SJCRH30 (cell line): Measurements from ENCODE around the gene SLC35G2. TPM values are rescaled to one million over a fixed set of nuclear protein-coding genes. Genes with fewer than 3 reads are reported as not detected.
"Not testable (repeated sequence)": the region's sequence is repeated elsewhere in the genome, so short reads cannot be mapped to it uniquely, and the experiment has no call there.

Source experiments
- DNase-seq, 2 experiments: peaks; one replicate each; pipeline ENCODE4 v3.0.0-alpha.2; 2015 to 2020
- H3K27ac ChIP-seq: fragments of 250-450 bp; sonication (Bioruptor Pico); 2 replicates; pipeline ENCODE4 v1.5.1; 2020; ENCODE audit warnings: mild to moderate bottlenecking, moderate library complexity
- H3K27me3 ChIP-seq: fragments of 250-450 bp; sonication (Bioruptor Pico); 2 replicates; pipeline ENCODE4 v1.5.1; 2020; ENCODE audit warnings: mild to moderate bottlenecking, moderate library complexity
- H3K36me3 ChIP-seq: fragments of 250-450 bp; sonication (Bioruptor Pico); 2 replicates; pipeline ENCODE4 v1.5.1; 2020; ENCODE audit warnings: mild to moderate bottlenecking, moderate library complexity
- H3K4me1 ChIP-seq: fragments of 250-450 bp; sonication (Bioruptor Pico); 2 replicates; pipeline ENCODE4 v1.5.1; 2020; ENCODE audit warnings: mild to moderate bottlenecking, moderate library complexity
- H3K4me3 ChIP-seq: fragments of 250-450 bp; sonication (Bioruptor Pico); 2 replicates; pipeline ENCODE4 v1.5.1; 2020; ENCODE audit warnings: mild to moderate bottlenecking, moderate library complexity
- H3K9me3 ChIP-seq: fragments of 250-450 bp; sonication (Bioruptor Pico); replicated peaks from 2 replicates; pipeline ENCODE4 v1.5.1; 2020; ENCODE audit warnings: mild to moderate bottlenecking, moderate library complexity
- total RNA-seq: library from RNA; depleted of rRNA; stranded (reverse); fragments of >200 nt; shearing (Covaris generic); gene quantifications from 2 replicates; pipeline ENCODE4 v1.2.3, GENCODE V29; 2014; rRNA removed

The SLC35G2 gene
- total RNA-seq, 1 experiment from 2014 or later, result 8.9 TPM

DNA sequence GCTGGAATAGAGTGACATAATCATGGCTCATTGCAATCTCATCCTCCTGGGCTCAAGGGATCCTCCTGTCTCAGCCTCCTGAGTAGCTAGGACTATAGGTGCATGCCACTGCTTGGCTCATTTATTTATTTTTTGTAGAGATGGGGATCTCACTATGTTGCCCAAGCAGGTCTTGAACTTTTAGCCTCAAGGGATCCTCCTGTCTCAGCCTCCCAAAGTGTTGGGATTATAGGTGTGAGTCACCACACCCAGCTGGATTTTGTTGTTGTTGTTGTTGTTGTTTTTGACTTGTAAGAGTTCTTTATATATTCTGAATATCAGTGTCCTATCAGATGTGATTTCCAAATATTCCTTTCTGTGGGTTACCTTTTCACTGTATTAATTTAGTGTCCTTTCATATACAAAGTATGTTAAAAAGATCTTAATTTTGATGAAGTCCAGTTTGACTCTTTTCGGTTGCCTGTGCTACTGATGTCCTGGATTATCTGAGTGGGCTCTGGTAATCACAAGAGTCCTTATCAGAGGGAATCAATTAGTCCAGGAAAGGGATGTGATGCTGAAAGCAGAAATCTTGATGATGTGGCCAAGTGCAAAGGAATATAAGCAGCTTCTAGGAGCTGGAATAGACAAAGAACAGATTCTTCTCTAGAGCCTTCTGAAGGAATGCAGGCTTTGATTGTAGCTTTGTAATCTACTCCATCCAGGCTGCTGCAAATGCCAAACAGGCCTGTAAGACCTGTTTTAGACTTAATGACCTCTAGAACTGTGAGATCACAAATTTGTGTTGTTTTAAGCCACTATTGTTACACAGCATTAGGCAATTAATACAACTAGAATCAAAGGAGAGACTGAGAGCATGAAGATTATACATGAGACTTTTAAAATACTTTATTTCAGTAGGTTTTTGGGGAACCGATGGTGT lies 73.3 kb downstream of the SLC35G2 start:
- Histone ChIP-seq H3K4me3 (no peak overlapping the region), H3K27ac (no peak overlapping the region), H3K4me1 (peaks cover 13% of the 10 kb centered on the region), H3K27me3 (no peaks in the 10 kb centered on the region), H3K36me3 (peaks cover 8% of the 10 kb centered on the region), H3K9me3 (peaks cover 20% of the 10 kb centered on the region)
- DNase-seq, result no peak

DNA sequence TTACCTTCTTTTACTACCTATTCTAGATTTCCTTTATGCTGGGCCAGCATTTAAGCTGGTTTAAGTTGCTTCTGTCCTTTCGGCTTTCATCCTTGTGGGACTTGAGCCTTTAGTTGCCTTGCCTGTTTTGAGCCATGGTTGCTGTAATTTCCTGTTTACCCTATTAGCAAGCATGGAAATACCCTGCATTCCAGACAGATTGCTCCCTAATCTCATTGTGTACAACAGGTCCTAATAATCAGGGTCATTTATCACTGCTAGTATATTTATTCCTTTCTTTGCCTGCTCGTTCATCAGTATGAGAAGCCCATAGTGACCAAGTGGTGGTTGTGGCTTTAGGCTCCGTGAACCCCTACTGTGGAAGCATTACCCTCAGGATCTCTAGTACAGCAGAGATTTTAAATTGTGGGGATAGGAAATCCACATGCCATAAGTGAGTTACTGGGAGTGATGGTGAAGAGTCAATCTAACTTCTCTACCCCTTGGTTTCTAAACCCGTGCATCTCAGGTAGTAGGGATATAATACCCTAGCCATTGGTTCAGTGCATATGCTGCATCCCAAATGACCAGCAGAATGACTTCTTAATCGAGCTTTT lies 75.0 kb downstream of the SLC35G2 start:
- no peak for DNase-seq
- H3K4me1 ChIP-seq, result peaks cover 13% of the 10 kb centered on the region
- no peaks in the 10 kb centered on the region for H3K27me3 ChIP-seq
- peaks cover 20% of the 10 kb centered on the region for H3K9me3 ChIP-seq
- H3K4me3 ChIP-seq, result no peak overlapping the region
- no peak overlapping the region for H3K27ac ChIP-seq
- H3K36me3 ChIP-seq, result peaks cover 9% of the 10 kb centered on the region

DNA sequence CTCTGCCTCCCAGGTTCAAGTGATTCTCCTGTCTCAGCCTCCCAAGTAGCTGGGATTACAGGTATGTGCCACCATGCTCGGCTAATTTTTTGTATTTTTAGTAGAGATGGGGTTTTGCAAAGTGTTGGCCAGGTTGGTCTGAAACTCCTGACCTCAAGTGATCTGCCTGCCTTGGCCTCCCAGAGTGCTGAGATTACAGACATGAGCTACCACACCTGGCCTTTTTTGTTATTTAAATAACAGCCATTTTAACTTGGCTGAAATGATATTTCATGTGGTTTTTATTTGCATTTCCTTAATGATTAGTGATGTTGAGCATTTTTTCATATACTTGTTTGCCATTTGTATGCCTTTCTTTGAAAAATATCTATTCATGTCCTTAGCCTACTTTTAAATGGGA lies 78.2 kb downstream of the SLC35G2 start:
- not testable (repeated sequence) for DNase-seq, H3K36me3 ChIP-seq, H3K27ac ChIP-seq, H3K4me3 ChIP-seq, H3K27me3 ChIP-seq
- Histone ChIP-seq H3K4me1 (peaks cover 13% of the 10 kb centered on the region), H3K9me3 (peaks cover 12% of the 10 kb centered on the region; the same call in 1 of the 2 replicates)

DNA sequence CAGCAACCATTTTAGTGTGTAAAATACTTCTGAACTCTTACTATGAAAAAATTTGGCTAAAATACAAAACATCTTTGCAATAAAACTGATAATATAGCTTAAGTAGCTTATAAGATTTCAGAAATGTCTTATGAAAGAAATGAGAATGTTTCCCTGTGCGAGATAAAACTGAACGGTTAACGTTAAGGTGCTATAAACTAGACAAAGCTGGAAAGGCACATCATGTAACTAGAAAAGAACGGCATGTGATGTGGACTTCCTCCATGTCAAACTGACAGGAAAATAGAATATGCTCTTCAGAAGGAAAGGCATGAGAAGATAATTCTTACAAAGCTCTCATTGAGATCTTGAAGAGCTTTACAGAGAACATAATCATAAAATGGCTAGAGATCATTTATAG lies 79.6 kb downstream of the SLC35G2 start:
- H3K4me1 ChIP-seq, result peaks cover 11% of the 10 kb centered on the region
- no peaks in the 10 kb centered on the region for H3K27me3 ChIP-seq
- no peak for DNase-seq
- H3K4me3 ChIP-seq, result no peak overlapping the region
- peaks cover 9% of the 10 kb centered on the region; the same call in 1 of the 2 replicates for H3K36me3 ChIP-seq
- H3K27ac ChIP-seq, result no peak overlapping the region
- peaks cover 6% of the 10 kb centered on the region for H3K9me3 ChIP-seq

DNA sequence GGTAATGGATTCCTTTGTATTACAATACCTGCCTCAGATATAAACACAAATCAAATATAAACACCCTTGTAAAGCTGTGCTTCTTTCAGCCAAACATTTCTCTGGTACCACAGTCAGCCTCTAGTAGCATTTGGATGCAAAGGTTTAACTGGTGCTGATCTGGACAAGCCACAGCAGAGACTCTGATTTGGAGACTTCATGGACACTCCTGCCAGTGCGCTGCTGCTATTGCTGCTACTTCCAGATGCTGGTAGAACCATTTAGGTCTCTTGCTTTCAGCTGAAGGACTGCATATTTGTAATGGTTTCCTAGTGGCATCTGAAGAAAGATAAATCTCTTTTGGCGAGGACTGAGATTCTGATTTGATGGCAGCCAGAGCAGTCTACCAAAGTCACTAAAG lies 80.0 kb downstream of the SLC35G2 start:
- peaks cover 9% of the 10 kb centered on the region for H3K9me3 ChIP-seq

DNA sequence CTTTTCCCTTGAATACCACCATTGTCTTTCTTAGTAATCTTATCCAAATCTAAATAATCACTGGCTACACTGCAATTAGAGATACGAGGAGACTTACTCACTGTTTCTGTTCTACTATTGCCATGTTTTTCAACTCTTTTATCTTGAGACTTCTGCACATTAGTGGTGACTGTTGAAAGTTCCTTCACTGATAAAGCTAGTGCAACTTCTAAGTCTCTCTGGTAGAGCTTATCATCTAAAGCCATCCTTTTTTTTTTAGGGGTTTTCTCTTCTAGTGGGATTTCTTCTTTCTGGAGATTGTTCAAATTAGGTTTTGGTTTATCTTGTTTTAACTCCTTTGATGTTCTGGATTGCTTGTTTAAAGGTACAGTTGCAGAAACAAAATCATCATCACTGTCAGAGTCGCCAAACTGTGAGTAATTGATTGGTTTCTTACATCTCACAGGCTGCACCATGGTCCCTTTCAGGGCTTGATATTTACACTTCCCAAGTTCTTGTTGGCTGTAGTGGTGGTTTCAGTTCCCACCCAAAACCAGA lies 80.8 kb downstream of the SLC35G2 start:
- H3K4me1 ChIP-seq, result no peaks in the 10 kb centered on the region; the same call in 1 of the 2 replicates
- H3K36me3 ChIP-seq, result peaks cover 9% of the 10 kb centered on the region; the same call in 1 of the 2 replicates
- no peaks in the 10 kb centered on the region for H3K27me3 ChIP-seq
- peaks cover 13% of the 10 kb centered on the region for H3K9me3 ChIP-seq
- no peak overlapping the region for H3K27ac ChIP-seq
- H3K4me3 ChIP-seq, result no peak overlapping the region
- no peak for DNase-seq

More for the DNA sequence above, 80.0 kb downstream of the SLC35G2 start:
- Histone ChIP-seq H3K36me3 (peaks cover 9% of the 10 kb centered on the region; the same call in 1 of the 2 replicates), H3K27ac (no peak overlapping the region), H3K27me3 (no peaks in the 10 kb centered on the region), H3K4me1 (peaks cover 7% of the 10 kb centered on the region), H3K4me3 (no peak overlapping the region)
- DNase-seq, result no peak

DNA sequence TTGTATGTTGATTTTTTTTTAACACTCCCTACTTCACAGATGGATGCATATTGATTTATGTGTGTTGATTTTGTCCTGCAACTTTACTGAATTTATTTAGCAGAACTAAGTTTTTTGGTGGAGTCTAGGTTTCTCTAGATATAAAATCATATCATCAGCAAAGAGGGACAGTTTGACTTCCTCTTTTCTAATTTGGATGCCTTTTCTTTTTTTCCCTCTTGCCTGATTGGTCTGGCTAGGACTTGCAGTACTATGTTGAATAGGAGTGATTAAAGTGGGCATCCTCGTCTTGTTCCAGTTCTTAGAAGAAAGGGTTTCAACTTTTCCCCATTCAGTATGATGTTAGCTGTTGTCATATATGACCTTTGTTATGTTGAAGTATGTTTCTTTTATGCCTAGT lies 81.8 kb downstream of the SLC35G2 start:
- H3K9me3 ChIP-seq, result peaks cover 14% of the 10 kb centered on the region
- not testable (repeated sequence) for DNase-seq, H3K4me3 ChIP-seq, H3K36me3 ChIP-seq, H3K4me1 ChIP-seq, H3K27ac ChIP-seq, H3K27me3 ChIP-seq

DNA sequence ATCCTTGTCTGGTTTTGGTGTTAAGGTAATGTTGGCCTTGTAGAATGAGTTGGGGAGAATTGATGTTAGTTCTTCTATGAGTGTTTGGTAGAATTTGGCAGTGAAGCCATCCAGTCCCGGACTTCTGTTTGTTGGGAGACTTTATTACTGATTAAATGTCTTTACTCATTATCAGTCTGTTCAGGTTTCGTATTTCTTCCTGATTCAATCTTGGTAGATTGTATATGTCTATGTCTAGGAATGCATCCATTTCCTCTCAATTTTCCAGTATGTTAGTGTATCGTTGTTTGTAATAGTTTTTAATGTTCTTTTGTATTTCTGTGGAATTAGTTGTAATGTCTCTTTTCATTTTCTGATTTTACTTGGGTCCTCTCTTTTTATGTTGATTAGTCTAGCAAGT lies 82.5 kb downstream of the SLC35G2 start:
- H3K36me3 ChIP-seq, result peaks cover 6% of the 10 kb centered on the region
- H3K27ac ChIP-seq, result no peak overlapping the region
- H3K27me3 ChIP-seq, result no peaks in the 10 kb centered on the region
- DNase-seq, result no peak
- no peaks in the 10 kb centered on the region for H3K4me1 ChIP-seq
- H3K4me3 ChIP-seq, result no peak overlapping the region
- peaks cover 12% of the 10 kb centered on the region for H3K9me3 ChIP-seq

DNA sequence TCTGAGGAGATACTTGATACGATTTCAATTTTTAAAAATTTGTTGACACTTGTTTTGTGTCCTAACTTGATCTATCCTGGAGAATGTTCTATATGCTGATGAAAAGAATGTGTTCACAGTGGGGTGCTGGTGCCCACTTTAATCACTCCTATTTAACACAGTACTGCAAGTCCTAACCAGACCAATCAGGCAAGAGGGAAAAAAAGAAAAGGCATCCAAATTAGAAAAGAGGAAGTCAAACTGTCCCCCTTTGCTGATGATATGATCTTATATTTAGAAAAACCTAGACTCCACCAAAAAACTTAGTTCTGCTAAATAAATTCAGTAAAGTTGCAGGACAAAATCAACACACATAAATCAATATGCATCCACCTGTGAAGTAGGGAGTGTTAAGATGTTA lies 83.6 kb downstream of the SLC35G2 start:
- H3K27ac ChIP-seq, H3K4me1 ChIP-seq, DNase-seq, H3K27me3 ChIP-seq, H3K4me3 ChIP-seq, H3K36me3 ChIP-seq: not testable (repeated sequence)
- H3K9me3 ChIP-seq, result peaks cover 12% of the 10 kb centered on the region

DNA sequence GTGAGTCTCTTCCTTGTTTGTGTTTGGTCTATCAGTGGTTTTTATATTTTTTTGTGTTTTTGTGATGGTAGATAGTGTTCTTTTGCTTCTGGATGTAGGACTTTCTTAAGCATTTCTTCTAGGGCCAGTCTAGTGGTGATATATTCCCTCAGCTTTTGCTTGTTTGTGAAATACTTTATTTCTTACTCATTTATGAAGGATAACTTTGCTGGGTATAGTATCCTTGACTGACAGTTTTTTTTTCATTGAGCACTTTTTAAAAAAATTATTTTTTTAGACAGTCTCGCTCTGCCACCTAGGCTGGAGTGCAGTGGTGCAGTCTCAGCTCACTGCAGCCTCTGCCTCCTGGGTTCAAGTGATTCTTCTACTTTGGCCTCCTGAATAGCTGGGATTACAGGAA lies 85.0 kb downstream of the SLC35G2 start:
- peaks cover 4% of the 10 kb centered on the region for H3K36me3 ChIP-seq
- H3K4me1 ChIP-seq, result no peaks in the 10 kb centered on the region
- H3K27me3 ChIP-seq, result no peaks in the 10 kb centered on the region
- H3K27ac ChIP-seq, result no peak overlapping the region
- DNase-seq, result no peak
- H3K9me3 ChIP-seq, result peaks cover 12% of the 10 kb centered on the region
- no peak overlapping the region for H3K4me3 ChIP-seq

DNA sequence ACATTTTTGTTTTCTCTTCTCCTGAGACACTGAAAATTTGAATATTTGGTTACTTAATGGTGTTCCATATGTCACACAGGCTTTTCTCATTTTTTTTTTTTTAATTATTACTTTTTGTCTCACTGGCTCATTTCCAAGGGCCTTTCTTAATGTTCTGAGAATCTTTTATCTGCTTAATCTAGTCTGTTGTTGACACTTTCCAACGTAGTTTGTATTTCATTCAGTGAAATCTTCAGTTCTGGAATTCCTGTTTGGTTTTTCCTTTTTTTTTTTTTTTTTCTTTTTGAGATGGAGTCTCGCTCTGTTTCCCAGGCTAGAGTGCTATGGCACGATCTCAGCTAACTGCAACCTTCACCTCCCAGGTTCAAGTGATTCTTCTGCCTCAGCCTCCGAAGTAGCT lies 85.8 kb downstream of the SLC35G2 start:
- H3K9me3 ChIP-seq, result peaks cover 12% of the 10 kb centered on the region
- no peak overlapping the region for H3K4me3 ChIP-seq
- no peaks in the 10 kb centered on the region for H3K27me3 ChIP-seq
- no peak for DNase-seq
- no peak overlapping the region for H3K27ac ChIP-seq
- peaks cover 4% of the 10 kb centered on the region for H3K36me3 ChIP-seq
- no peaks in the 10 kb centered on the region for H3K4me1 ChIP-seq

Other genes with a start within 250 kb of the SLC35G2 start
- gene STAG1, start 66.7 kb upstream of the SLC35G2 start, total RNA-seq, result 28.8 and 34.3 TPM in 2 replicates
- gene NCK1, start 43.1 kb downstream of the SLC35G2 start, total RNA-seq, result 33.1 and 42.9 TPM in 2 replicates
- 1.0 and 1.3 TPM in 2 replicates for gene IL20RB, start 138.9 kb downstream of the SLC35G2 start, total RNA-seq